Measurements from ENCODE around the gene METAP2.

- TF ChIP-seq CTCF (conservative IDR thresholded peaks at IDR 0.05; ENCODE audit: low read depth in 2 of 2) = no peak
- no peak for TF ChIP-seq EZH2 (IDR thresholded peaks at IDR 0.05; ENCODE audit: low read depth, unreplicated experiment)
- TF ChIP-seq POLR2AphosphoS5 (IDR thresholded peaks at IDR 0.05; ENCODE audit: low read depth) = no peak
- TF ChIP-seq CREB1 (CRISPR knock-in tag; IDR thresholded peaks at IDR 0.05; ENCODE audit: low read depth) = no peak
- TF ChIP-seq REST (IDR thresholded peaks at IDR 0.05; ENCODE audit: unreplicated experiment) = no peak
- TF ChIP-seq JUNB (IDR thresholded peaks at IDR 0.05; ENCODE audit: unreplicated experiment) = no peak
- TF ChIP-seq ZNF114 (CRISPR knock-in tag; IDR thresholded peaks at IDR 0.05) = no peak
- TF ChIP-seq EZH2phosphoT487 (IDR thresholded peaks at IDR 0.05; ENCODE audit: unreplicated experiment) = no peak
- no peak for TF ChIP-seq NANOG (IDR thresholded peaks at IDR 0.05; ENCODE audit: borderline replicate concordance)
- TF ChIP-seq ETS1 (IDR thresholded peaks at IDR 0.05) = no peak
These were observed 43.3 kb downstream of the METAP2 start for GRCh38 chr12:95517246-95517645.

Measured in GM23338 (cell line).